Activated T-cell treated with anti-CD3 and anti-CD28 coated beads, Interleukin-2, amount 50 U/mL, for 4 hours (primary cell): ENCODE measurements around the gene EFNB1. TPM values are rescaled to one million over a fixed set of nuclear protein-coding genes. Genes with fewer than 3 reads are reported as not detected.

Source experiments
- ATAC-seq, 2 donors: fragments of 200-7000 bp; cut with Tn5 transposase; one replicate each; pipeline ENCODE4 v1.10.0; 2021
- DNase-seq: peaks from one replicate; pipeline ENCODE4 v3.0.0-alpha.2; 2020
- H3K27me3 Mint-ChIP-seq: one replicate; pipeline ENCODE4 v1.8.0; 2021; ENCODE audit warnings: low read depth, mixed read lengths
- H3K36me3 Mint-ChIP-seq: one replicate; pipeline ENCODE4 v1.8.0; 2022; ENCODE audit warnings: mixed read lengths; ENCODE audit not compliant: insufficient read depth
- H3K4me1 Mint-ChIP-seq: one replicate; pipeline ENCODE4 v1.8.0; 2021; ENCODE audit warnings: low read depth, mixed read lengths
- H3K4me3 Mint-ChIP-seq: one replicate; pipeline ENCODE4 v1.8.0; 2021; ENCODE audit warnings: mild to moderate bottlenecking, moderate library complexity, mixed read lengths
- H3K9me3 Mint-ChIP-seq: one replicate; pipeline ENCODE4 v1.8.0; 2021; ENCODE audit warnings: mixed read lengths
- total RNA-seq, 3 donors: library from RNA; stranded (reverse); gene quantifications; one replicate each; pipeline ENCODE4 v1.2.1, GENCODE V29; 2021

EFNB1 gene
- total RNA-seq, 3 donors from 2014 or later = 9.6 to 10.7 (median 9.9) TPM

GRCh38 chrX:68874076-68874475, 45.3 kb downstream of the EFNB1 start:
- Mint-ChIP-seq H3K9me3 (no peaks in the 10 kb centered on the region), H3K27me3 (no peaks in the 10 kb centered on the region), H3K4me1 (peaks cover 1% of the 10 kb centered on the region), H3K4me3 (no peak overlapping the region), H3K36me3 (no peaks in the 10 kb centered on the region)
- DNase-seq = no peak
- ATAC-seq = no peak

DNA sequence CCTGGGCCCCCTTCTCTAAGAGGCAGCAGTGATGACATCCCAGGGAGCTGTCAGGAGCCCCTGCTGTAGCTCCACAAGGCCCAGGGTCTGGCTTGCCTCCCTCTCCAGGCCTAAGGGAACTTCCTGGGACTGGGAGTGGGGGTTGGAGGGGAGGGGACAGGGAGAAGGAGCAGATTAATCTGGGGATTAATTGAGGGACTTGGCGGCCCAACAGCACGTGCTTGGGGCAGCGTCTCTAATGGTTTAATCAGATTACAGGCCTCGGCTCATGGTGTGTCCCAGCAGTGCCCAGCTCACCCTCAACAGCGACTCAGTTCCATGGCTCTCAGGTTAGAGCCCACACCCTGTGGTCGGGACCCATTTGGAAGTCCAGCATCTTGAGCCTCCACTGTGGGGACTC, 47.9 kb downstream of the EFNB1 start:
- no peak for ATAC-seq
- Mint-ChIP-seq H3K27me3 (no peaks in the 10 kb centered on the region), H3K4me3 (no peak overlapping the region), H3K9me3 (no peaks in the 10 kb centered on the region), H3K36me3 (no peaks in the 10 kb centered on the region), H3K4me1 (no peaks in the 10 kb centered on the region)
- DNase-seq = no peak

DNA sequence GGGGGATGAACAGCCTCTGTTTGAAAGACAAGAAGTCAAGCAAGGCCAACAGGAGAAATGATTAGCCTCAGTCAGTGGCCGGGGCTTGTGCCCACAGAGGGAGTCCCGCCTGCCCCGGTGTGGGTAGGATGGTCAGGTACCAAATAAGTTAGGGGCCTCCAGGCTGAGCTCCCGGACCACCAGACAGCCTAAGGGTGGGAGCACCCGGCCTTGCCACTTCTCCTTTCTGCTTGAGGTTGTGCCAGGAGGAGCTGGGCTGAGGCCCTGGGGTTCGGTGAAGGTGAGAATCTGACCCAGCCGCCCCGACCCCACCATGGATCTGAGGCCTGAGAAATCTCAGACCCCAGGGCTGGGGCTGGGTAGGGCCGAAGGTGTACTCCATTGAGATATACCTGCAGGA, 48.8 kb downstream of the EFNB1 start:
- Mint-ChIP-seq H3K27me3 (no peaks in the 10 kb centered on the region), H3K4me1 (no peaks in the 10 kb centered on the region), H3K9me3 (no peaks in the 10 kb centered on the region), H3K36me3 (no peaks in the 10 kb centered on the region), H3K4me3 (no peak overlapping the region)
- DNase-seq = no peak
- ATAC-seq = no peak

DNA sequence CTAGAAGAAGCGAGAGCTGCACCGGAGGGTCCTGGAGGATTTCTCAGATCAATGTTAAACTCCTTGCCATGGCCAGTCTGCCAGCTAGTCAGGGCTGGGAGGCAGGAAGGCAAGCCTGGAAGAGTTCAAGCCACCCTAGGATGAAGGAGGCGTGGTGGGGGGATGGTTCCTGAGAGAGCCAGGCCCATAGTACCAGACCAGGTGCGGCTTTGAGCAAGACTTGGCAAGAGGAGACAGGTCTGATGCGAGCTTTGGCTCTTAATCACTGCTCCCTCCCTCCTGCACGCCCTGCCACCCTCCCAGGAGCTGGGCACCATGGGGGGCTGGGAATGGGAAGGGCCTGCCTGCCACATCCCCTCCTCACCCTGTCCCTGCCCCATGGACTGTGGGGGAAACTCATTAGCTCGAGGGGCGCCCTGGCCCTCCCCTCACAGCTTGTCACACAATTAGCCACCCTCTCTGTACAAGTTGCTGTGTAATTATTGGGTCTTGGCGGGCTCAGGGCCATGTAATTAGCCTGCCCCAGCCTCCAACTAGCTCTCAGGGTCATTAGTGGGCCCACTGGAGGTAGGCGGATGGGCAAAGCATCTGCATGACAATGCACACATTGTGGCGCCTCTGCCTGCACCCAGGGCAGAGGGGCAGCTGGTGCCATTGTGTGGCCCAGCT, 50.3 kb downstream of the EFNB1 start:
- Mint-ChIP-seq H3K9me3 (no peaks in the 10 kb centered on the region), H3K36me3 (no peaks in the 10 kb centered on the region), H3K4me3 (no peak overlapping the region), H3K27me3 (no peaks in the 10 kb centered on the region), H3K4me1 (no peaks in the 10 kb centered on the region)
- ATAC-seq = no peak
- DNase-seq = no peak

GRCh38 chrX:68880846-68881552, 52.2 kb downstream of the EFNB1 start:
- DNase-seq (no peak), ATAC-seq (no peak)
- Mint-ChIP-seq H3K36me3 (no peaks in the 10 kb centered on the region), H3K9me3 (no peaks in the 10 kb centered on the region), H3K27me3 (no peaks in the 10 kb centered on the region), H3K4me1 (no peaks in the 10 kb centered on the region), H3K4me3 (no peak overlapping the region)

DNA sequence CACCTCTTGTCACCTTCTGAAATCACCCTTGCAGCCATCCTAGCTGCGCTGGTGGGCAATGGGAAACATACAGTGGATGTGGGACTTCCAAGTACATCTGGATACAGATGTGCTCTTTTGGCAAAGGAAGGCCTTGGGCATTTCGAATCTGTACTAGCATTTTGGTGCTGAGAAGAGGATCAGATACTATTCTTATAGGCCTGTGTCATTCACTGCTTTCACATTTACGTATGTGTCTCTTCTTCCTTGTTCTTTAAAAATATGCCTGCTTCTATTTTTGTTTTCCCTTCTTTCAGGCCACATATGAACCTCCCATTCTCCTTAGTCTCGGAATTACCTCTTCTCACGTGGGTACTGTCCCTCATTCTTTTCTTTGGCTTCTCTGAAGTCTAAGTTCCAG, 53.1 kb downstream of the EFNB1 start:
- H3K27me3 Mint-ChIP-seq = no peaks in the 10 kb centered on the region
- no peak for DNase-seq
- no peaks in the 10 kb centered on the region for H3K9me3 Mint-ChIP-seq
- ATAC-seq = no peak
- no peaks in the 10 kb centered on the region for H3K36me3 Mint-ChIP-seq
- no peaks in the 10 kb centered on the region for H3K4me1 Mint-ChIP-seq
- no peak overlapping the region for H3K4me3 Mint-ChIP-seq

GRCh38 chrX:68883800-68884199, 55.0 kb downstream of the EFNB1 start:
- ATAC-seq (no peak), DNase-seq (no peak)
- H3K9me3 Mint-ChIP-seq = no peaks in the 10 kb centered on the region
- H3K4me3 Mint-ChIP-seq = no peak overlapping the region
- no peaks in the 10 kb centered on the region for H3K36me3 Mint-ChIP-seq
- H3K27me3 Mint-ChIP-seq = no peaks in the 10 kb centered on the region
- no peaks in the 10 kb centered on the region for H3K4me1 Mint-ChIP-seq

DNA sequence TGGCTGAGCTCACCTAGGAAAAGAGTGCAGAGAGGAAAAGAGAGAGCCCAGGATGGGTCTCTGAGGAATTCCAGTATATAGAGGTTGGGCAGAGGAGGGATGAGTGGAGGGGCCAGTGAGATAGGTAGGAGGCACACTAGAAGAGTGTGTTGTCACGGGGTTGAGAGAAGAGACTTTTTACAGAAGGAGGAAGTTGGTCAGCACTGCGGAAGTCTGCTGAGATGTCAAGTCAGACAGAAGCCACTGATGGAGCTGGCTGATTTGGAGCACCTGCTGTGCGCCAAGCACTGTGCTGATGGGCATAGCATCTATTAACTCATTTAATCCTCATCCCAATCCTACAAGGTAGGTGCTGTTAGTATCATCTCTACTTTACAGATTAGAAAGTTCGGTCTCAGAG, 60.4 kb downstream of the EFNB1 start:
- H3K9me3 Mint-ChIP-seq = no peaks in the 10 kb centered on the region
- no peak for ATAC-seq
- H3K4me1 Mint-ChIP-seq = peaks cover 4% of the 10 kb centered on the region
- DNase-seq = no peak
- H3K4me3 Mint-ChIP-seq = no peak overlapping the region
- H3K36me3 Mint-ChIP-seq = no peaks in the 10 kb centered on the region
- no peaks in the 10 kb centered on the region for H3K27me3 Mint-ChIP-seq

Other genes with a start within 250 kb of the EFNB1 start
- under 1 TPM; 0.11 to 0.19 (median 0.18) TPM for gene STARD8, start 181.4 kb upstream of the EFNB1 start, total RNA-seq